ENCODE results near the gene EHD4.

The EHD4 gene

DNA sequence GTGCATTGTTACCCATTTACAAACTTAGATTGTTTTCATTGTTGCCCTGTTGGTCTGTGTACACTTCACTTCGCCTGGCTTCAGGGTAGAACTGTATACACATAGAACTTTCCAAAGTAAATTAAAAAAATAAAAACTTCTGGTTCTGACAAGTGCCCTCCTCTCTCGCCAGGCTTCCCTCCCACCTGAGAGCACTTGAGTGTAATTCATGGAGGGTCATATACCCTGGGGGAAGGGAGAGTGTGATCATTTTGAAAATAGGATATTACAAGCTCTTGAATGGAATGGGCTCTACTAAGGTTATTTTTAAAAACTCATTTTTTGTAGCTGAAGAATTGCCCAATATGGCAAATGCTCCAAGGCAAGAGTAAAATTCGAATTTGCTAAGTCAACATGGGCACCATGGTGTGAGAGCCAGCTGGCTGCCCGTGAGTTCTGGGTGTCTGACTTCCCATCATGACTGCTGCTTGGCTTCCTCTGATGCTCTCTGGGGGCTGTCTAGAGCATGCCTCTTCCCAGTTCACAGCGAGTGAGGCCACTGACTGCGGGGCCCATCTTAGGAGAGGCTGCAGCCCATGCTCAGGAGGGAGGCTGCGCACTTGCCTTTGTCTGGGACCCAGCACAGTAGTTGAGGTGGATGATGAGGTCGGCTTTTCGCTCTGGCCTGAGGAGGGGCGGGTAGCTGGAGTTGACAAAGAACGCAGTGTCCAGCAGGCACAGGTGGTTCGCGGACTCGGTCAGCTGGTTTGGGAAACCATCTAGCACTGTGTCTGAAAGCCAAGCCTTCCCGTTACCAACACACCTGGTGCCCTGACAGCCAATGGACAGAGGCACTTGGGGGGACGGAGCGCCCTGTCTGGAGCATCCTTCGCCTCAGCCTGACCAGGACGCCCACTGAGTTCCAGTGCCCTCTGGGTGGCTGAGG is 13.1 kb upstream of the EHD4 start:
- TF ChIP-seq, protein P1, sequence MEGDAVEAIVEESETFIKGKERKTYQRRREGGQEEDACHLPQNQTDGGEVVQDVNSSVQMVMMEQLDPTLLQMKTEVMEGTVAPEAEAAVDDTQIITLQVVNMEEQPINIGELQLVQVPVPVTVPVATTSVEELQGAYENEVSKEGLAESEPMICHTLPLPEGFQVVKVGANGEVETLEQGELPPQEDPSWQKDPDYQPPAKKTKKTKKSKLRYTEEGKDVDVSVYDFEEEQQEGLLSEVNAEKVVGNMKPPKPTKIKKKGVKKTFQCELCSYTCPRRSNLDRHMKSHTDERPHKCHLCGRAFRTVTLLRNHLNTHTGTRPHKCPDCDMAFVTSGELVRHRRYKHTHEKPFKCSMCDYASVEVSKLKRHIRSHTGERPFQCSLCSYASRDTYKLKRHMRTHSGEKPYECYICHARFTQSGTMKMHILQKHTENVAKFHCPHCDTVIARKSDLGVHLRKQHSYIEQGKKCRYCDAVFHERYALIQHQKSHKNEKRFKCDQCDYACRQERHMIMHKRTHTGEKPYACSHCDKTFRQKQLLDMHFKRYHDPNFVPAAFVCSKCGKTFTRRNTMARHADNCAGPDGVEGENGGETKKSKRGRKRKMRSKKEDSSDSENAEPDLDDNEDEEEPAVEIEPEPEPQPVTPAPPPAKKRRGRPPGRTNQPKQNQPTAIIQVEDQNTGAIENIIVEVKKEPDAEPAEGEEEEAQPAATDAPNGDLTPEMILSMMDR (IDR thresholded peaks at IDR 0.05; ENCODE audit: low read depth, low read length, missing control alignments) = no peak
- DNase-seq (ENCODE audit: low read depth) = no peak
- H3K4me3 ChIP-seq (ENCODE audit: low read depth, low read length) = no peak overlapping the region

DNA sequence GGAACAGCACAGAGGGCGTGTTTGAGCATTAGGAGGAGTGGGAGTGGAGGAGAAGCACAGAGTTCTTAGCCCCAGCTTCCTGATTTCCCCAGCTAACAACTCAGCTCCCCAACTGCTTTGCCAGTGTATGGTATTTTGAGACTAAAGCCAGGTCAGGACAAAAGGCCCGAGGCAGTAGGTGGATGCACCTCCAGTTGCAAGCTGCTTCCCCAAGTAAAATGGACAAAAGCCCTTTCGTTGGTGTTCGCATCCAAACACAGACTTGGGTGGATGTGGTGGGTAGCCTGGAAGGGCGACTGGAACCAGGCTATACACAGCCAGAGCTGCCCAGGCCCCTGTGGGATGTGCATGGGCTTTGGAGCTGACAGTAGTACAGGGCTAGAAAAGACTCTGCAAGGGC is 12.3 kb upstream of the EHD4 start:
- TF ChIP-seq, protein P1 (IDR thresholded peaks at IDR 0.05; ENCODE audit: low read depth, low read length, missing control alignments) = no peak
- no peak for DNase-seq (ENCODE audit: low read depth)
- H3K4me3 ChIP-seq (ENCODE audit: low read depth, low read length) = no peak overlapping the region

DNA sequence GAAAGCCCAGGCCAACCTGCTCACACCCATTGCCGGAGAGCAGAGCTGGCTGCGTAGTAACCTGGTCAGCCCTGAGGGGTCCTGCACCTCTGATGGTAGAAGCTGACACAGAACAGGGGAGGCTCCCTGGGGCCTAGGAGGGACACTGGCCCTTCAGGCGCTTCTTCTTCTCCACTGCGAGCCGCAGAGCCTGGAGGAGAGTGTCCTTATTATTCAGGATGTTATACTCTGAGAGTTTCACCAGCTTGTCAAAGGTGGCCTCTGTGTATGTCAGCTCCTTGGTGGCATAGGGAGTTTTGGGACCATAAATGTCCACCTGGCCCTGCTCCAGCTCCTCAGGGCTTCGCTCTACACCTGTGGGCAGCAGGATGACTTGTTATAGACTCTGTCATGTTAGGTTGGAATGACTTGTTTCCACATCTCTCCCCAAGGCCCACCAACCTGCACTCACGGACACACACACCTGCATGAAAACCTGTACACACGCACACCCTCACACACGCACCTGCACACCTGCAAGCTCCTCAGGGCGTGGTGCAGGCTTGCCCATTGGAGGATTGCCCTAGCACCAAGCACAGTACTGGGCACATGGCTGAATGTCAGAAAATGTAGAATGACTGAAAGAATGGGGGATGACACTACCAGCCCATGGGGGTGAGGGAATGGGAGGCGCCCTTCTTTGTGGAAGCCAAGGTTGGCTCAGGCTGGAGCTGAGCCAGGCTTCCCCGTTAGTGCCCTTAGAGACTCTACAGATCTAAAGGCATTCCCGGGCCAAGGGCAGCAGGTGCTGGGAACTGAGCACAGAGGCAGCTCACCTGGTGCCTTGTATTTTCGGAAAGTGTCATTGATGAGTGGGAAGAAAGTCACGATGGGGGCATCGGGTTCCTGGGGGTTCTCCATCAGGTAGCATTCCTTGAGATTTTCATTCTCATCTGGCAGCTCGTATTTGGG is 11.5 kb upstream of the EHD4 start:
- TF ChIP-seq, protein P1 (IDR thresholded peaks at IDR 0.05; ENCODE audit: low read depth, low read length, missing control alignments) = no peak
- H3K4me3 ChIP-seq (ENCODE audit: low read depth, low read length) = no peak overlapping the region
- no peak for DNase-seq (ENCODE audit: low read depth)

DNA sequence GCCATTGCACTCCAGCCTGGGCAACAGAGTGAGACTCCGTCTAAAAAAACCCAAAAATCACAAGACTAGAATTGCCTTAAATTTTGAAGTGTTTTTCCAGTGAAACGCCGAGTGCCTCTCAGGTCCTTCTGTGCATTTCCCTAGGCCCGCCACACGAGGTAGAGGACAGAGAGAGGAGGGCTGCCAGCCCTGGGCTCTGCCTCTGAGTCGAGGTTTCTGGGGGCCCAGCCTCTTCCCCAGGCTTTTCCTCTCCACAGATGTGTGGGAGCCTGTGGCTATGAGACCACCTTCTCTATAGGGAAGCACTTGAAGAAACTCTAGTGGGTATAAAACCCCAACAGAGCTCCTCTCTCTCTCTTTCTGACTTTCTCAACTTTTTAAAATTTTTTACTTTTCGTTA is 10.9 kb upstream of the EHD4 start:
- TF ChIP-seq, protein P1 (IDR thresholded peaks at IDR 0.05; ENCODE audit: low read depth, low read length, missing control alignments) = no peak
- no peak overlapping the region for H3K4me3 ChIP-seq (ENCODE audit: low read depth, low read length)
- no peak for DNase-seq (ENCODE audit: low read depth)

DNA sequence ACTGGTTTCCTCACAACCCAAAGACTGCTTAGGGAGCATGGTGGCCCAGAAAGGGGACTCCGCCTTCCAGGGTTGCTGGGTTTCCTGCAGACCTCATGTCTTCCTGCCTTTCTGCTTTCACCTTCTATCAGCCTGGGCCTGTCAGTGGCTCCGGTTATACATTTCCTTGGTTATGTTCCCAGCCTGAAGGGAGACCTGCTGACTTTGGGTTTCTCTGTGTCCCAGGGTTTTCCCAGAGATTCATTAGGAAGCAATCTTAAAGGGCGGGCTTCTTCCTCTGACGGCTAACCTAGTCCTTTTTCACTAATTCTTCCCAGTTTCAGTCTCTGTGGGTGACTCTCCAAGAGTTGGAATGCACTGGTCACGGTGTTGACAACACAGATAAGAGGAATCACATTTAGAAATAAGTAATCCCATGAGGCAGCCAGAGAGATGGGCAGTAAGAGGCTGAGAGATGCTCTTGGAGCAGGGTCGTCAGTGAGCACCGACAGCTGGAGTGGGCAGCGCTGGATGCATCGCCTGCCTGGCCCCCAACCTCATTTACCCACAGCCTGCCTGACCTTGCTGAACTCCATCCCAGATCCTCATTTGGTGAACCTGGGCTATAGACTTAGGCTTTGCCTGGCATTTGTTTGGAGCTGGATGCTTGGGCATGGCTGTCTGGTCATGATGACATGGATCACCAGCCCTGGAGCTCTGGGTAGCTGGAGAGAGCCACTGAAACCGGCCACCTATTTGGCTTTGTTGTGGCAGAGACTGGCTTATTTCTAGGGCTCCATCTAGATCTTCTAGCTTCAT is 10.0 kb upstream of the EHD4 start:
- H3K4me3 ChIP-seq (ENCODE audit: low read depth, low read length) = no peak overlapping the region
- TF ChIP-seq, protein P1 (IDR thresholded peaks at IDR 0.05; ENCODE audit: low read depth, low read length, missing control alignments) = no peak
- DNase-seq (ENCODE audit: low read depth) = no peak

DNA sequence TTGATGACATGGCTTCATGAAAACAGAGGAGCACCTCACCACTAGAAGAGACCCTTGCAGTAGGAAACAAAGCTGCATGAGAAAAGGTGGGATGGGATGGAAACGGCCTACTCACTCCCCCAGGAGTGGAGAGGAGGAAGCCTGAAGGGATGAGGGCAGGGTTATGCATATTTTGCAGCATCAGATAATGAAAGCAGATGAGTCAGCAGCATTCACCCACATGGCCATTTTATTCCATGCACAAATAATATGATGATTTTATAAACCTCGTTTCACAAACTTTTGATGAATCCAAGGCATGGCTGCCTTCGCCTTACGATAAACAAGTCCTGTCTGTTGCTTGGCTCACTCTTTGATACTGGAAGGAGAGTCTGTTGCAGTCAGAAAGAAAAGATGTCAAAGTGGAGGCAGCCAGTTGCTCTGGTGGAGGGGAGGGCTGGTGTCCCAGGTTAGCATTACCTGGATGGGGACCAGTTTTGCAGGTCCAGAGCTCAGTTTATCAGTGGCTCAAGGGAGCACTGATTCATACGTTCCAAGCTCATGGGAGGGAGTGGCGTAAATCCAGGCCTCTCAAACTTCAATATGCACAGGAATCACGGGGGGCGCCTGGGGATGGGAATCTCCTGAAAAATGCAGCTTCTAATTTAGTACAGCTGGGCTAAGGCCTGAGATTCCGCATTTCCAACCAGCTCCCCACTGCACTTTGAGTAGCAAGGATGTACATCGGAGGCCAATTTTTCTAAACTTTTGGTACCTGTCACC is 9.2 kb upstream of the EHD4 start:
- no peak for DNase-seq (ENCODE audit: low read depth)
- H3K4me3 ChIP-seq (ENCODE audit: low read depth, low read length) = no peak overlapping the region
- TF ChIP-seq, protein P1 (IDR thresholded peaks at IDR 0.05; ENCODE audit: low read depth, low read length, missing control alignments) = no peak
